ENCODE results near the gene FRMD4A.
A peak's percentile ranks its signal among the peaks of the same experiment; 100 is the strongest.
"Not testable (repeated sequence)": the region's sequence is repeated elsewhere in the genome, so short reads cannot be mapped to it uniquely, and the experiment has no call there.

The FRMD4A gene

DNA sequence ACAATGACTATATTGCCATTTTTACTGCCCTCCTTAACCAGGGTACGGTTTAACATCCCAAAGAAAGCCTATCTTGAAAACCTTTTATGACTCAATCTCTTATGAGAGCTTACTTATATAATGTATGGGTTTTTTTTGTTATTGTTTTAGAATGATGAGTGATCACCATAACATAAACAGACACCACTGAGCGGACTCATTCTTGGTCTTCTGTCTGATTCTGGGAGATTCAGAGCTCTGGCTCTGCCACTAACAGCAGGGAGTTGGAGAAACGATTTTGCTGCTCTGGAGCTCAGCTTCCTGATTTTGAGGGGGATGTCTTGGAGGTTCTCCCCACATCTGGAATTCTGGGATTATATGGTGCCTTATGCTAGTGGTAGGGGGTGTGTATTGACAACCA lies 244.1 kb downstream of the FRMD4A start:
- DNase-seq, result no peak

DNA sequence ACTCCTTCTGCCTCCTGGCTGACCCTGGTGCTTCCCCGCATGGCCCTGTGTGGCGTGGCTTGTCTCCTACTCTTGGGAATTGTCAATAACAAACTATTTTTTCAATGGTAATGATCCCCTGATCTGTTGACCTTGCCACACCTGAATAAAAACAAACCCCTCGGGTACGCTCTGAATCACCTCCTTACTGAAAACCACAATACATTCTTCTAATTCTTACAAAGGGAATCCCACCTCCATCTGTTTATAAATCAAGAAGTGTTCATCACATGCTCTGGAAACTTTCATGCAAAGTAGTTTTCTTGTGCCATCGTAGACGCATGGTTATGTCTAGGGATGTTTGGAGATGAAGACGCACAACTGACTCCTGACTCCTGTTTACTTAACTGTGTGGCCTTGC lies 245.8 kb downstream of the FRMD4A start:
- DNase-seq, result no peak

DNA sequence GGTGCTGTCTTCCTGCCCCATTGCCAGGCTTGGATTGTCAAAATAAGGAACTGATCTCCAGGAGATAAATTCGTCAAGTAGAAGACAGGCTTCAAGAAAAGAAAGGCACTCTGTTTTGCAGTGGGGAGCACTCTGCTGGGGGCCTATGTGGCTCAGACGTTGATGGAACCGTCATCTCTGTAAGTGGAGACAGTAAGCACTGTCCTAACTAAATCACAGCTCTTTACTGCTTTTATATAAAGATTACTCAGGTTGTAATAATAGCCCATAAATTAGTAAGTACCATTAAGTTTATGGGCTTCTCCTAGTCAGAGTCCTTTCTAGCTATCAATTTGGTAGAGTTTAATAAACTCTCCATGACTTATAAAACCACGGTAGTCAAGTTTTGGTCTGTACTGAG lies 249.9 kb downstream of the FRMD4A start:
- DNase-seq, result no peak

DNA sequence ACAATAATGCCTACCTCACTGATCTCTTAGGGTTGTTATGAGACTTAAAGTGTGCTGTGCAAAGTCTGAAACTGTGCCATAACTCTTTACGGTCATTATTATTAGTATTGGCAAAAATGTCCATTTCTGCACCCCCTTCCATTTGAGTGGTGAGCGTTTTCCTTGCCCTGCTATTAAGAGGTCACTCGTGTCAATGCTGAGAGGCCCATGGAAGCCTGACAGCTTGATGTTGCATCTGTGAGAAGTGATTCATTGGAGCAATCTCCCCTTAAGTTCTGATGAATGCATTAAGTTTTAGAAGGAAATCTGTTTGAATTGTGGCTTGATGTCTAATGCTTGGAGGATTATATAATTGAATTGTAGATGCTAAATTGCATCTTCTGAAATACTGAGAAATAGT lies 253.3 kb downstream of the FRMD4A start:
- no peak for DNase-seq

DNA sequence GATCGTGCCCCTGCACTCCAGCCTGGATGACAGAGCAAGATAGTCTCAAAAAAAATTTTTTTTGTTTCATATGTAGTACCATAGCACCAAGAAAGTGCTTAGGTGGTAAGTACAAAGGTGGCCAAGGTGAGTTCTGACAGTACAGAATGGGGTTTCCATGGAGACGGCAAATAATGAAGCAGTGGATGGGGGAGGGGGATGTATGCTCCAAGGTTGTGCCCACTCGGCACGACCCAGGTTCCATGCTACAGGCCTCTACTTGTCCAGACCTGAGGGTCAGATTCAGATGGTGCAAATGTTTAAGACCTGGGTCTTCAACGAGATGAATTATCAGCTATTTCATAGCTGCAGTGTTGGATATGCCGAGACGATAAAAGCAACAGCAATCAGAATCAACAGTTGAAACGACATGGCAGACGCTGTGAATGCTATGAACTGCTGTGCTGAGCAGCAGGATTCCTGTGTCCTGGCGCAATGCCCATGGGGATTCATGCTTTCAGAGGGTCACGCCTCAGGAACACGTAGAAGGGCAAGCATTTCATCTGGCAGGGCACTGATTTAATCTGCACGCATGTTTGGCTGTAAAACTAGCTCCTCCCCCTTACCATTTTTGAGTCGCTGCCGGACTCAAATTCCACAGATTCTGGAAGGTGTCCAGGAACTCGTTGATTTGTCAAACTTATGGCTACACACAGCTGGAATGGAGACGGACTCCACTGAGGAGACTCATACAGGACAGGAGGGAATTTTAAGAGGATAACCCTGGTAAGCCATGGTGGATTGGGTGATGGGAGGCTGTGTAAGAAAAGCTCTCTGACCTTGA lies 256.5 kb downstream of the FRMD4A start:
- DNase-seq, result no peak

DNA sequence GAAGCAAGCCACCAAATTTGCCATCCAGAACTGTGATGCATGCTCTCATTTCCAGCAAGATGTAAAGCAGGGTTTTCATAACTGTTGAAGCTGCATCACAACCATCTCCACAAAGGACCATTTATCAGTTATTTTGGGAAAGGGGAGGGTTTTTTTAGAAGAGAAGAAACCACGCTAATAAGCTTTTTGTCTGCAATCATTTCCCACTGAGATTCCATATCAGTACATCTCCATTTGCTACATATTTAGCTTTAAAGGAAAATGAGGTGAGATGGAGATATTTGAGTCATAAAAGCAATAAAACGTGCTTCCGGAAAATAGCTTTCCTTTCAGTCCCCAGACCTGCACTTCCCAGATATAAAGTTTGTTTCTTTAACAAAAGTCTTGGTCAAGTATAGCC lies 258.2 kb downstream of the FRMD4A start:
- DNase-seq, result no peak

DNA sequence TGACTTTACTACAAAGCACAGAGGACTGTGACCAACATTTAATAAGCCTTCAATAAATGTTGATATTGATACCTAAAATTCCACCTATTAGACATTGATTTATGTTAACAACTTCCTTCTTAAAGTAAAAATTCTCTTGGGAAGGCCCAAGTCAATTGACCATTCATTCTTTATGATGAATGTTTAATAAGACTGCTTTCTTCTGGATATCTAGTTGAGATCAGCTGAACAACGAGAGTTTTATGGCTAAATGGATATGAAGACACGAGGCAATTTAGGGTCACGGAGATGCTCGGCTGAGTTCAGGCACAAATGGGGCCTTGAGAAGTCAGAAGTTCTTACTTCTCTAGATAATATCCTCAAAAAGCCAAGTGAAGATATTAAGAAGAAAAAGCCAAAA lies 258.8 kb downstream of the FRMD4A start:
- DNase-seq, result no peak

DNA sequence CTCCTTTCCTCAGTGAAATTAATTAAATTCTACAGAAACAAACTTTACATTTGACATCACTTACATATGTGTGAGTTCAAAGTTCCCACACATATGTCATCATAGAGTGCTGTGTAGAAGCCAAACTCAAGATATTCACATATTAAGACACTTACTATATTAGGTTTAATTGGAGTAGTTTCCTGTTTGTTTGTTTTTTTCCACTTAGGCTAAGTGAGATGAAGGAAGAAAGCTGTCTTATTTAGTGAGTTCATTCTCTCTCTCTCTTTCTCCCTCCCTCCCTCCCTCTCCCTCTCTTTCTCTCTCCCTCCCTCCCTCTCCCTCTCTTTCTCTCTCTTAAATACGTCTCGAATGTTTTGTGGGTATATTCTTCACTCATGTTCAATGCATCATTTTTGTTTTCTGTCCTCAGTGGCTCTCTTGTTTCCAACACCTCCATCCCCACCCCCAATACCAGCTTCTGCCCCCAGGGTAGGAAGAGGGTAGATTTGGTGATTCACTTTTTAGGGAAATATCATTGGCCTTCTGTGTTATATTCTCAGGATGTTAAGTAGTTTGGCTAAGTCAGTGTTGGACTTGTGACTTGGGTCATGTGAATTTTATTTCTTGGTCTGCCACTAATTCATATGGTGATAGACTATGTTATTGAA lies 262.0 kb downstream of the FRMD4A start:
- DNase-seq, result no peak

DNA sequence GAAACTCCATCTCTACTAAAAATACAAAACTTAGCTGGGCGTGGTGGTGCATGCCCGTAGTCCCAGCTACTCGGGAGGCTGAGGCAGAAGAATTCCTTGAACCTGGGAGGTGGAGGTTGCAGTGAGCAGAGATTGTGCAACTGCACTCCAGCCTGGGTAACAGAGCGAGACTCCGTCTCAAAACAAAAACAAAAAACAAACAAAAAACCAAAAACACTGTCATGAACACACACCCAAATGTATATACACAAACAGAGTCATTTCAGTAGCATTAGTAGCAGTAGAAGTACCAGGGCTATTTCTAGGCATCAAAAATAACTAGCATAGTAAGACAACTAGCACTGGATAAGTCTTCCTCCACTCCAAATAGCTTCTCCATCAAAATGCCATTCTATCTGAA lies 263.1 kb downstream of the FRMD4A start:
- not testable (repeated sequence) for DNase-seq

DNA sequence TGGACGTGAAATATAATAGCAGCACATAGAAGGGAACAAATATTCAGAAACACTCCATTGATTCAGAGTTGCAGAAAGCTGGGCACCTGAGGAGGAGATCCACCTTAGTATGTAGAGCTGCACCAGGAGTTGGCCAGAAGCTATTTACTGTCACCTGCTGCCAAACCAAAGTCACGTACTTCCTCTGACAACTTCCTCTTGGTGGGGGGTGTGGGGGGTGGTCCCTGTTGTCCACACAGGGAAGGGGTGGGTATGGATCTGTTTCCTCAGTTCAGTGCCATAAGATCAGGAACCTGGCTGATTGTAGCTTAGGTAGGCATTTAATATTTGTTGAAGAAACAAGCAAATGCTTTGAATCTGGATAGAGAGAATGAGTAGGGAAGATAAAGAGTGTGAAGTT lies 264.6 kb downstream of the FRMD4A start:
- DNase-seq, result no peak

DNA sequence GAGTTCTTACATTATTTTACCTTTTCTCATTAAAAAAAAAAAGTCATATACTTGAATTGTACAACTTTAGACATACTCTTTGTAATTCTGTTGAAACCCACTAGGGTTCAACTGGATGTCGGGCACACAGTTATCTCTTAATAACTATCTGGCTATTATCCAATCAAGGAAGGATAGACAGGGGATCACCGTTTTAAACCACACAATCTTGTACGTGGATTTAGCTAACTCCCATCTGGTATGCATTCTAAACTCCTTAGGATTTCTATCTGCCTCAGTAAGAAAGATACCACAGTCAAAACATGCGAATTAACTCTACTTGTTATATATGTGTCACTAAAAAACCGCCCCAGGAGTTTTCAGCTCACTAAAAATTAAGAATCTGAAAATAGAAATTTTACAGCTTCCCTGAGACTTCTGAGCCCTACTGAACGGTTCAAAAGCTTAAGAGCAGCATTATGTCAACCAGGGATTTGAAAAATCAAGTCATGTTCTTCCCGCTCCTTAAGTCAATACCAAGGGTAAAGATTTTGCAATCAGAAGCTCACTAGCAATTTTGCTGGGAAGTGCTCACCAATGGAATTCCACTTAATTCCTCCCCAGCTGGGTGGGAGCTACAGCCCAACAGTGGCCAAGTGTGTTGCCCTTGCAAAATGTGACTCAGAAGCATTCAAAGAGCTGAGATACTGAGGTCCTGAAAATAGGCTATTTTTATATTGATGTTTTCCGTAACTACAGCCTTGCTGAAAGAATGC lies 267.0 kb downstream of the FRMD4A start:
- DNase-seq, result no peak

DNA sequence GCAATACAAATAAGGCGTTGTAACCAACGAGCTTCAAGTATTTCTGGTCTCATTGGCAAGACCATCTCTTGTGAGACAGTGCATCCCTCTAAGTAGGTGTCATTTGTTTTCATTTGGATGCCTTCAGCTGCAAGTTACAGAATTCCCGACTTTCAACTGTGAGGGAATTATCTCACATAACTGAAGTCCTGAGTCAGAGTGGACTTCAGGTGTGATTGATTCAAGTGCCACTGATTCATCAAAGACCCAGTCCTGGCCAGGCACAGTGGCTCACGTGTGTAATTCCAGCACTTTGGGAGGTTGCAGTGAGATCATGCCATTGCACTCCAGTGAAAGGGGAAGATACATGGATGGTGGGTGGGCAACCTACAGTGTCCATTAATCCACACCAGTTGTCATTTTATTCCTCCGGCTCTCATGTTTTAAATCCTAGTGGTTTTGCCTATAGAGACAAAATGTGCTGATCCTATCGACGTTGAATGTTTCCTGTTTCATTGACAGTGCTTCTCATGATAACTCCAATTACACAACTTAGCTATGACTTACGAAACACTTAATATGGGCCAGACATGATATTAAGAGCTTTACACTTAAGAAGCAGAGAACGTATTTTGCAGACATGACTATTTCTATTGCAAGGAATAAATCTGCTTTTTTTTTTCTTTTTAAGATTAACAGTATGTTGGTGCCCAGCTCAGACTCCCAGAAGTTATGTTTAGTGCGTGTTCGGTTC lies 268.0 kb downstream of the FRMD4A start:
- no peak for DNase-seq

DNA sequence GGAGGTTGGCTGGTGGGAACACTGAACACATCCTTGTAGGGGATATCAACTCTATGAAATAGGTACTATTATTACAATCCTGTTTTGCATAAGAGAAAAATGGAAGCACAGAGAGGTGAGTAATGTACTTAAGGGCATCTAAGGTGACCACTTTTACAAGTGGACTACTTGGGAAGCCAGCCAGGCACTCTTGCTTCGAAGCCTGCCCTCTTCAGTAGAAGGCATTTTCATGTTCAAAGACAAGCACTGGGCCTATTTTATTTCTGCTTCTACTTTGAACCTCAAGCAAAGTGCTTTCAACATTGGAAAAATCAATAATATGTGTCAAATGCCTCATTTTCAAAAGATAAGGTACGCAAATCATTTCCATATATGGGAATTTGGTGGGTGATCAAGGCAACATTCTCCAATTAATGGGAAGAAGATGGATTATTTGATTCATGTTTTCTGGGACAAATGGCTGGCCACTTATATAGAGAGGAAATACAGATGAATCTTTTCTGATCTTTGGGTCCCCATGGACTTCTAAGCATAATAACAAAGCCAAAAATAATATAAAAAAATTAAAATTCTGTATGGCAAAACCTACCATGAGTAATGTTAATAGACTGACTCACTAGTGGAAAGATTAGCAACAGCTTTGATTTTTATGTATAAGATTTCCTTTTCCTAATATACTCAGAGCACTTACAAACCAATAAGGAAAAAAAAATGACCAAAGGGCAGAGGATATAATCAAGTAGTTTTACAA lies 270.2 kb downstream of the FRMD4A start:
- DNase-seq, result no peak

DNA sequence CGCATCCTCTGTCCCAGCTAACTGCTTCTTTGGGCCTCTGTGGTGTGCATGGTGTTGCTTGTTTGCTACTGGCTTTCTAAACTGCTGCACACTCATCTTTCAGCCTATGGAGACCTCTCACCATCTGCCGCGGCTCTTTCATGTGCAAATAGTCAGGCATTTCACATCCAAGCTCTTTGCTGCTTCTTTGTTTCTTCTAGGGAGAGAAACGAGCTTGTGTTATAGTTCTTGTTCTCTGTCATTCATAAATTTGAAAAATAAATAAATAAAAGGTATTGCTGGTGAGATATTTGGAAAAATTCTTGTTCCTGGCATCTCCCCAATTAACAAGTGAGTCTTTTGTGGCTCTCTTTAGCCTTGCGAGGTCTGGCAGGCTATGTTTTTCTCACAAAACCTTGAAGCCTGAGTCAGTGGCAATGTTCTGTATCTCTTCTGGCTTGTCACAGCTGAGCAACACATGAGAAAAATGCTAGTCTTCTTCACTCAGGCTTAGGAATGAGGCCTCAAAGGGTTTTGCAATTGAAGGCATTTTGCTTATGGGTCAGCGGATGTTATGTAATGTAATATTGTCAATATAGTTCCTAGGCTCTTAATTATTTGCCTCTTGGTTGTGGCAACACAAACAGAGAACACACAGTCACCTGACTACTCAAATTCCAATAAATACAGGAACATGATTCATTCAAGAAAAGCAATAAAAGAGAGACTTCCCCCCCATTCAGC lies 274.0 kb downstream of the FRMD4A start:
- DNase-seq, result no peak

DNA sequence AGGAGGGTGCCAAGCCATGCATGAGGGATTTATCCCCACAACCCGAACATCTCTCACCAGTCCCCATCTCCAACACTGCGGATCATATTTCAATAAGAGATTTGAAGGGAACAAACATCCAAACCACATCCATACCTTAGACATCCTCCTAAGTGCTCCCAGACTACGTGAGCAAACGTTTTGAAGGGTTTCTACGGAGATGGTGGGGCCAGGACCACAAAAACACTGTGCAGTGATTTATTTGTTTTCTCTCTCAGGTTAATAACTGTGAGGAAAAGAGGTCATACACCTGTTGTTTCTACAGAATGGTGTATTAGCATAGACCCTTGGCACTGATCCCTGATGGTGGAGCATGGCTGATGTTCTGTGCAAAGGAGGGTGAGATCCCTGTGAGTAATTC lies 277.8 kb downstream of the FRMD4A start:
- DNase-seq, result no peak

DNA sequence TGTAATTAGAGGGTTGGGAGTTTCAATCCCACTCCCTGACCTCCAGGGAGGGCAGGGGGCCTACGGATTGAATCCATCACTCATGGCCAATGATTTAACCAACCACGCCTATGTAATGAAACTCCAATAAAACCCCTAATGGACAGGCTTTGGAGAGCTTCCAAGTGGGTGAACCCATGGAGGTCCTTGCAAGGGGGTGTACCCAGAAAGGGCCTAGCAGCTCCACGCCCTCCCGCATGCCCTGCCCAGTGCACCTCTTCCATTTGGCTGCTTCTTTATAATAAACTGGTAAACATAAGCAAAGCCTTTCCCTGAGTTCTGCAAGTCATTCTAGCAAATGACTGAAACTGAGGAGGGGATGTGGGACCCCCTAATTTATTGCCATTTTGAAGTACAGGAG lies 280.1 kb downstream of the FRMD4A start:
- no peak for DNase-seq

DNA sequence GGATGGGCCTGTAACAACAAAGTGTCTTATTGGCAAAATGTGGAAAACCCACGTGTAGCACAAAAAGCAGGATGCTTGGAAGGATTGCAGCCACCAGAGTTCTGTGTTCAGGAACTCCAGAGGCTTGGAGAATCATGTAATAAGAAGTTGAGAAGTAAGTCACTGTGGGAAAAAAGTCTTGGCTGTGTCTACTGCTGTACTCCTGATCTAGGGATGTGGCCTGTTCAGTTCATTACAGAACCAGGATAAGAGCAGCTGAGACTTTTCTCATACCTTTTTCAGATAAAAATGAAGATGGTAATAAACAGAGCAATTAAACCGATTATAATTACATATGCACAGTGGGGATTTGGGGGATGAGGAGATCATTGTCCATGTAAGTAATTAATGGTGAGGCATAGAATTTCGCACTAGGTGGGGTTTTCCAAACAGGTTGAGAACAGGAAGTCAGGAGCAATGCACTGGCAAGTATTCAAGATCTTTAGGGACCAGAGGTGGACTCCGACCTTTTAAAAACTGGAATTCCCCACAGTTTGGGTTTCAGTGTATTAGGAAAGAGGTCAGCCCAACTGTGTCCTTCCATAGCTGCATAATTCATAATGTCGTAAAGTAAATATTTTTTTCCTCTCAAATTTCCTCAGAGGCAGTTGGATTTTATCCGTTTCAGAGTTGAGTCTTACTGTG lies 281.7 kb downstream of the FRMD4A start:
- no peak for DNase-seq

DNA sequence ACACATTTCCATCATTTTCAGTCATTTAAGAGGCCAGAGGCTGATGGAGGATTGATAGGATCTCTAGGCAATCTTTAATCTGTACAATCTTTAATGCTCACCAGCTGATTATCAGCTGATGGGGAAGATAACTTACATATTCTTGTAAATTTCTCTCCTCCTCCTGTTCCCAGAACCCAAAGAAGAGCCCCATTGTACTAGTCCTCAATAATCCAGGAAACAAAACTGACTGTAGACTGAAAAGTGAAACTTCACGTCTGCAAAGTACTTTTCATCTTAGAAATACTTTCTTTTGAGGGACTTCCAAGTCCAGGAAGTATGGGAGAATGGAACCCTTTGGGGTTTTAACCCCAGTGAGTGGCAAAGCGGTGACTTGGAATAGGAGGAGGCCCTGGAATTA lies 283.3 kb downstream of the FRMD4A start:
- no peak for DNase-seq

DNA sequence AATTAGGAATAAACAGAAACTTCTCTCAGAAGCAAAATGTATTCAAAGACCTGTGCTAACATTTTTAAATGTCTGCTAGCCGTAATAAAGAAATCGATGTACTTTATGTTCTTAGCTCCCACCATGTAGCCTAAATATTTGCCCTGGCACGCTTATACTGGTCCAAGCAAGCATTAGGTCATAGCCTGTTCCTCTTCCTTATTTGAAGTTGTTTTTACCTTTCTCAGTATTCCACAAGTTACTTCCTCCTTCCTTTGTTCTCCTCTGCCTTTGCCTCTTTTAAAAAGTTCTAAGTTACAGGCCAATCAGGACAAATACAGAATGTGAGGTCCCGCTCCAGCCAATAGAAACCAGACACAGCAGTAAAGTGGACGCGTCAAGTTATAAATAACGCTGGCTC lies 288.7 kb downstream of the FRMD4A start:
- DNase-seq, result not testable (repeated sequence)

DNA sequence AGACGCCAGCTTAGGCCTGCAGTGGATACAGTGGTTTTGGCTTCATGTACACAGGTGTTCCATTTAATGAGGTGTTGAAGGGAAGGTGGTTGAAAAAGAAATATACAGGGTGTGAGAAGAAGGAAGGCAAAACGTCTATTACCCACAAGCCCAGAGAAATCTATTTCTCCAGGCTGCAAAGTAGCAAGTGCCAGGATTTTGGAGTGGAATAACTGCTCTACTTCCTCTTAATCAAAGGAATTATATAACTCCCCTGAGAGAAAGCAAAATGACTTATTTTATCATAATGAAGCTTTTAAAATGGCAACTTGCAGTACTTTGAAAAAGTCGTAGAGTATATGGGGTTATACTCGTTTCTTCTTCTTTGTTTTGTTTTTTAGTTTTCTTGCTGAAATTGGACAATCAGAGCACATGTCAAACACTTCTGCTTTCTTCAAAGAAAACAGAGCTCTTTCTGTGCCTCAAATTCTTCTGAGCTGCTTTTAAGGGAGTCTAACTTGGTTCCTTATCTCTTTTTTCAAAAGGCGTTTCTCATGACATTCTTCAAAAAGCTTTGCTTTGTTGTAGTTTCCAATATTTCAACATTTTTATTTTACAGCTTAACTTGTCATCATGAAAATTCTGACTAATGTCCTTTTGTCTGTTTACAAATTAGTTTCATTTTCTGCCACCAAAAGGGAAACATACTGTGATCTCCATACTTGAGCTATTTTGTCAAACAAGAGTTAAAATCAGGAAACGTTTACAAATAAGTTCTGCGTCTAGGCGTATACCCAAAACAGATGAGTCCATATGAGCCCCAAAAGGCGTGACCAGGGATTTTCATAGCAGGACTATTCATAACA lies 289.7 kb downstream of the FRMD4A start:
- peak in 1 of 2 donors; percentile 3 for DNase-seq
